ENCODE results near the gene TRDN.
"Not testable (repeated sequence)": the region's sequence is repeated elsewhere in the genome, so short reads cannot be mapped to it uniquely, and the experiment has no call there.

Gene TRDN

DNA sequence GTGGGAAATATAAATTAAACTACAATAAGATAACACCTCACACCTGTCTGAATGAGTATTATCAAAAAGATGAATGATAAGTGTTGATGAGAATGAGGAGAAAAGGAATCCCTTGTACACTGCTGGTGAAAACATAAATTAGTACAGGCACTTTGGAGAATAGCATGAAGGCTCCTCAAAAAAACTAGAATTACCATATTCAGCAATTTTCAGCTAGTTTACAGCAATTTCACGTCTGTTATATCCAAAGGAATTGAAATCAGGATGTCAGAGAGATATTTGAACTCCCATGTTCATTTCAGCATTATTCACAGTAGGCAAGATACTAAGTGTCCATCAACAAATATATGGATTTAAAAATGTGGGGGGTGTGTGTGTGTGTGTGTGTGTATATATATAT, 348.1 kb downstream of the TRDN start:
- DNase-seq (ENCODE audit: low read depth): no peak

DNA sequence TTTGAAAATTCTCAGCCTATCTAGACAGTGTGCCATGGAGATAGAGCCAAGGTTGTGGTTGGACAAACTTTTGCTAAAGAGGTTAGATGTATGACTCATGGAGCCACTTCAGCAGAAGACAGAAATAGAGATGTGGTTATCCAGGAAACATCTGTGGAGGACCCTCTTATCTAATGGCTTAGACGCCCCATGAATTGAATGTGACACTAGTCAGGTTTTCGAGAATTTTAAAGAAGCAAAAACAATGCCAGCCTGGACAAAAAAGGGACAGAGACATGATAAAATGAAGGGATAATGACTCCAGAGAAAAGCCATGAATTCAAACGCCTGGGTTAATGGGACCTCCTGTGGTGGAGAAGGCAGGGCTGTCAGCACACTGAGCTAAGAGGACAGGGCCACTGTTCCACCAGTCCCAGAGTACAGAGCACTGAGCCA, 360.2 kb downstream of the TRDN start:
- DNase-seq (ENCODE audit: low read depth): no peak

DNA sequence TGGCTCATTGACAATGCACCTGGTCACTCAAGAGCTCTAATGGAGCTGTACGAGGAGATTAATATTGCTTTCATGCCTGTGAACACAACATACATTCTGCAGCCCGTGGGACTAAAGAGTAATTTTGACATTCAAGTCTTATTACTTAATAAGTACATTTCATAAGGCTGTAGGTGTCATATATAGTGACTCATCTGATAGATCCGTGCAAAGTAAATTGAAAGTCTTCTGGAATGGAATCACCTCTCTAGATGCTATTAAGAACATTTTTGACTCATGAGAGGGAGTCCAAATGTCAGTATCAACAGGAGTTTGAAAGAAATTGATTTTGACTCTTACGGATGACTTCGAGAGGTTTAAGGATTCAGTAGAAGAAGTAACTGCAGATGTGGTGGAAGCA, 372.8 kb downstream of the TRDN start:
- DNase-seq (ENCODE audit: low read depth): no peak

DNA sequence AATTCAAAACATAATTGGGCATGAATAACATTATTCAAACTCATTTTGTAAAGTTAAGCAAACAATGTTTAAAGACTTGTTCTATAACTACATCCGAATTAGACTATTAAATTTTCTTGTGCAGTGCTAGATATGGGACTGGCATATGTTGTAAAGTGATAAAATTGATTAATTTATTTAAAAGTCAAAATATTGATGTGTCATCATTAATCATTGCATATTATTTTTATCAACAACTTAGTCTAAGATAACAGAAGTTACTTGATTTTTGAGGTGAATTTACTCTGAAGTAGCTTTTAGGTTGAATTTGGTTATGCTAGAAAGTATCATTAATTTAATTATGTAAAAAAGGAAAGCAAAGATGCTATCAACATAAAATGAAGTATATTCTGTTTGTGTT, 396.1 kb downstream of the TRDN start:
- DNase-seq (ENCODE audit: low read depth): no peak

DNA sequence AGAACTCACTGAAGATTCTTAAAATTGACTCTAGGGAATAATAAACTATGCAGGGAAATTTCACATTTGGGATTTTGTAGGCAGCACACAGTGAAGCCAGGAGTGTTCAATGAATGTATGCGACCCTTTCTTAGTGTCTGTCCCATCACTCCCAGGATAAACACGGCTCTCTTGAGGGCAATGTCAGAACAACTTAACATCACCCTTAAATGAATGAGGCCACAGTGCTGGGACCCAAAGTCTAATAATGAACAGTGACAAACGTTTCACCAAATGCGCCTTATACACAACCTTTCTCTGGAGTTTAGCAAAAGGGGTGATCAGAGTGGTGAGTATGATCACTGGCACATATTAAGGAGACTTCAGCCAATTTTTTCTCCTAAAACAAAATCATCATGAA, 403.4 kb downstream of the TRDN start:
- DNase-seq (ENCODE audit: low read depth): no peak

DNA sequence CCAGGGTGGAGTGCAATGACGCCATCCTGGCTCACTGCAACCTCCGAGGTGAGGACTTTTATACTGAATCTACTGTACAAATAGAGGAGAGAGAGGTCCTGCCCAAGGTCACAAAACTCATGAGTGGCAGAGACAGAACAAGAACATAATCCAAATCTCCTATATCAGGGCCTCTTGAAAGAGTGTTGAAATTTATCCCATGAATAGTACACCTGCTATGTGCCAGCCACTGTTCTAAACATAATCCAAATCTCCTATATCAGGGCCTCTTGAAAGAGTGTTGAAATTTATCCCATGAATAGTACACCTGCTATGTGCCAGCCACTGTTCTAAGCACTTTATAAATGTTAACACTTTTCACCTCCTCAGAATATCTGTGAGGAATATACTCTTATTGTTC, 409.0 kb downstream of the TRDN start:
- not testable (repeated sequence) for DNase-seq (ENCODE audit: low read depth)

DNA sequence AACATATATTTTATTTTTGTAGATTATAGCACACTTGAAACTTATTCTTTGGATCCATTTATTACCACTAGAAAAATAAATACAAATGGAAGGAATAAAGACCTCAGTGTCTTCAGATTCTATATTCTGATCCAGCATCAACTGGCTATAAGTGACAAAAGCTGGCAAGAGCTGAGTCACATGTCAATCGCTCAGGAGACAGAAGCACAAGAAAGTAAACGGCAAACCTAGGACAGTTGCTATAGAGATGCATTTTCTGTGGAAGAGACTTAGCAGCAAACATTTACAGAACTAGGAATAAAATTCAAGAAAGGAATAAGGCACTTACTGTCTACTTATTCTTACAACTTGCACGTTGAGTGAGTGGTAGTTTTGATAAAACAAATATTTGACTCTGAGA, 410.4 kb downstream of the TRDN start:
- no peak for DNase-seq (ENCODE audit: low read depth)

DNA sequence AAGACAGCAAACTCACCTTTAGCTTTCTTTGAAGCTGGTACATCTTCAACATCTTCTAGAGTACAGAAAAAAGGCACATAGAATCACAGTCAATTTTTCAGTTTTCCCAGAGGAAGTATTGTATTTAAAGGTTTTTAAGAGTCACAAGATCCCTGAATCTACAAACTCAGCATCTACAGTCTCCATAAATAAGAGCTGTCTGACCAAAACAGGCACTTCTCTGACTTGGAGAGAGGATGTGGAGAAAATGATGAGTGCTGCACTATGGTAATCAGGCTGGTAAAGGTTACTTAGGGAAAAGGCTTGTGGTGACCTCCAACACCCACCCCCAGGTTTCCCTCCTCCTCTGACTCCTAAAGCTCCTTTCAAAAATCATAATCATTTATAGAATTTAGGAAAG, 412.7 kb downstream of the TRDN start:
- no peak for DNase-seq (ENCODE audit: low read depth)

DNA sequence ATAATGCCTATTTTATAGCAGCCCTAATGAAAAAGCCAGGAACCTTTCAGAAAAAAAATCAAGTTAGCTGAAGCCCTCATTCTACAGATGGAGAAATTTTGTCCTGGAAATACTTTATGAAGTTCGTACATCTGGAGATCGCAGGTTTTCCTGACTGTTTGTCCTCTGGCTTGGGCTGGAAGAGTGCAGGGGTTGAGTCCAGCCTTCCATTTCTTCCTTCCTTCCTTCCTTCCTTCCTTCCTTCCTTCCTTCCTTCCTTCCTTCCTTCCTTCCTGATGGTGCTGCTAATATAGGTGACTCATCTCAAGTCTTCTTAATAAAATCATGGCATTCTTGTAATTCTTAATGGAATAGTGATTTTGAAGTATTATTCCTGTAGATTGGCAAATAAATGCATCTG, 413.3 kb downstream of the TRDN start:
- DNase-seq (ENCODE audit: low read depth): no peak

DNA sequence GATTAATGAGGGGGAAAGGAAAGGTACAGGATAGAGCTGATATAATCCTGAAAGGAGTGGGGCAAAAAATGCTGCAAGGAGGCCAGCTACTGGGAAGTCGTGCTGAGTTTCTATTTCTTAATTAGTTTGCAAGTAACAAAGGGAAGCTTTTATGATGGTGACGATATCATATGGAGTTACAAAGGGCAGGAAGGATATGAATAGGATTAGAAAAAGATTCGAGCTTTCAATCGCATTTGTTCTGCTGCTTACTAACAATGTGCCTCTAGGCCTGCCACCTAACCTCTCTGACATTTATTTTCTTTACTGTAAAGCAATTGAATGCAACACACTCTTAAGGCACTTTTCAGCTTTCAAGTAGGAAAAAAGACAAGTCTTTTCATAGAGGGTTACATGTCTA, 421.5 kb downstream of the TRDN start:
- DNase-seq (ENCODE audit: low read depth): no peak

DNA sequence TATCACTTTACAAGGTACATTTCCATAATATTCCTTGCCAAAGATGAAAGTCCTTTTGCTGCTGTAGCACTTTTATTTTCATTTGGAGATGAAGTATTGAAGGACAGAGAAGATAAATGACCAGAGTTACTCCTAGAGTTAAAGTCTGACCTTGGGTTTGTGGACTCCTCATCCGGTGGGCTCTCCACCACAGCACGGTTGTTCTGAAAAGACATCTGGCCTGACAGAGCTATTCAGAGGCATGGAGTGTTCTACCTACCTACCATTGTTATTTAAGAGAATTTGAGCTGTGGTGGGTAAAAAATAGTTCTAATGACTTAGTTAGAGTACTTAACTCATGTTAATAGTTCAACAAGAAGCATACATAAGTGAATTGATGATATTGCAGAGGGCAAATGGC, 422.3 kb downstream of the TRDN start:
- DNase-seq (ENCODE audit: low read depth): no peak

DNA sequence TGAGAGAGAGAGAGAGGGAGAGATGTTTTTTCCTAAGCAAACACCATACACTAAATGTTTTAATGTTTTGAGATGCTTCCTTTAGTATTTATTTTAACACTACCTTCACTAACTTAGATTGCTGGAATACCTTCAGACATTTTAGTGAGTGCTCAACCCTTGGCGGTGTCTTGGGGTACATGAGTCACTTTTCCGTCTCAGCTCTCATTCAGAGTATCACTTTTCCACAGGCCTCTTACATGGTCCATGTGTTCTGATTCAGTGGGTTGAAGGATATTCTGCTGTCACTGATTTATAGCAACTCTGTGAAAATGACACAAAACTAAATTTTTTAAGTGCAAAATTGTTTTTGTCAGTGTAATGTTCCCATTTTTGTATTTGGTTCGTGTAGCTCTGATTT, 422.8 kb downstream of the TRDN start:
- no peak for DNase-seq (ENCODE audit: low read depth)

DNA sequence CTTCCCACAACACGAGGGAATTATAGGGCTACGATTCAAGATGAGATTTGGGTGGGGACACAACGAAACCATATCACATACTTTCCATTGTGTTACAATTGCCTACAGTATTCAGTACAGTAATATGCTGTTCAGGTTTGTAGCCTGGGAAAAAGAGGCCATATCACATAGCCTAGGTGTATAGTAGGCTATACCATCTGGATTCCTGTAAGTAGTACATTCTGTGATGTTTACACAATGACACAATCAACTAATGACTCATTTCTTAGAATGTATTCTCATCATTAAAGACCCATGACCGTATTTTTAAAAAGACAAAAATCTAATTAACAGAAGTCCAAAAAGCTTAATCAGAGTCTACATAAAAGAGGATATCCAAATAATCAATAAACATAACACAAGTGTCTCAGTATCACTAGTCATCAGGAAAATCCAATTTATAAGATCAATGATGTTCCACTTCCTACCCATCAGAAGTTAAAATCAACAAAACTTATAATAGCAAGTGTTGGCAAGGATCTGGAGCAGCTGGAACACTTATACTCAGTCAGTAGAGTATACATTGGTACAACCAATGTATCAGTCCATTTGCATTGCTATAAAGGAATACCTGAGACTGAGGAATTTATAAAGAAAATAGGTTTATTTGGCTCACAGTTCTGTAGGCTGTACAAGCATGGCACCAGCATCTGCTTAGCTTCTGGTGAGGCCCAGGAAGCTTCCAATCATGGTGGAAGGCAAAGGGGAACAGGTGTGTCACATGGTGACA, 424.8 kb downstream of the TRDN start:
- DNase-seq (ENCODE audit: low read depth): no peak

DNA sequence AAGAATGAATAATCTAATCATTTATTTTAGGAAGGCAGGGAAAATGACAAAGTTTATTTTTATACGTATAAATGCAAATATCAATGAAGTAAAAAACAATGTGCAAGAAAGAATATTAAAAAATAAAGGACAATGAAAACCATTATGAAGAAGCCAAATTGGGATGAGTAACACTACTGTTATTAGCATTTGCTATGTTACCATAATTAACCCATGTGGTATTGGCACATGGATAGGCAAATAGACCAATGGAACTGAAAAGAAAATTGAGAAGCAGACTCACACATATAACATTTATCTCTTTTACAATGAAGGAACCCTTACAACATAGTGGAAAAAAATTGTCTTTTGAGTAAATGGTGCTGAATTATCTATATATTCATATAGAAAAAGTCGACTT, 426.1 kb downstream of the TRDN start:
- DNase-seq (ENCODE audit: low read depth): no peak

DNA sequence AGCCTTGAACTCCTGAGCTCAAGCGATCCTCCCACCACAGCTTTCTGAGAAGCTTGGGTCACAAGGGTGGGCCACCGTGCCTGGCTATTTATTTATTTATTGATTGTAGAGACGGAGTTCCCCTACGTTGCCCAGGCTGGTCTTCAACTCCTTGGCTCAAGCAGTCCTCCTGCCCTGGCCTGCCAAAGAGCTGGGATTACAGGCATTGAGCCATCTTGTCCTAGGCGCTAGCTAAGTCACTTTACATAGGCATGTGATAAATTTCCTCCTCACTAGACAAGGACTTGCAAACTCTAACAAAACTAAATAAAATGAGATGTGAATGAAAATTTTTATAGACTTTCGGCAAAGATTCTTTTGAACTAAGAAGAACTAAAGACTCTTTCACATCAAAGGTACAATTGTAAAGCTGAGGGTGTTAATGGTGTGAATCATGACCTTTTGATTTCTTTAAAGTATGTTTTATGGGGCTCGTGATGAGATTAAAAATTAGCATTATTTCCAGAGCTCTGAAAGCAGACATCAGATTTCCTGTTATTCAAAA, 428.7 kb downstream of the TRDN start:
- DNase-seq (ENCODE audit: low read depth): no peak

DNA sequence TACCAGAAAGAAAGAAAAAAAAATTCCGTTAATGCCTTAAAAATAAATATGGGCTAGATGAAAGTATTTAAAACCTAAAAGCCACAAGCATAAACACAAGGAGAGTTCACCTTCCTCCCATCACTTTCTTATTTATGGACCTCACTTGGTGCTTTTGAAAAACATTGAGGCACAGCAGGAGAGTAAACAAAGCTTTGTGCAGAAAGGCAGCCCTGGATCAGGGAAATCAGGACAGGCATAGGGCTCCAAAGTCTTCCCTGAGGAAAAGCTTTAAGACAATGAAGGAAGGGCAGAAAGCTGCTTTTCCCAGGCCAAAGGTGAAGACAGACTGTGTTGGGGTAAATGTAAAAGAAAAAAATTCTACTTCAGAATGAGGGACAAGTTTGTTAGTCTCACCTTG, 432.8 kb downstream of the TRDN start:
- DNase-seq (ENCODE audit: low read depth): no peak

DNA sequence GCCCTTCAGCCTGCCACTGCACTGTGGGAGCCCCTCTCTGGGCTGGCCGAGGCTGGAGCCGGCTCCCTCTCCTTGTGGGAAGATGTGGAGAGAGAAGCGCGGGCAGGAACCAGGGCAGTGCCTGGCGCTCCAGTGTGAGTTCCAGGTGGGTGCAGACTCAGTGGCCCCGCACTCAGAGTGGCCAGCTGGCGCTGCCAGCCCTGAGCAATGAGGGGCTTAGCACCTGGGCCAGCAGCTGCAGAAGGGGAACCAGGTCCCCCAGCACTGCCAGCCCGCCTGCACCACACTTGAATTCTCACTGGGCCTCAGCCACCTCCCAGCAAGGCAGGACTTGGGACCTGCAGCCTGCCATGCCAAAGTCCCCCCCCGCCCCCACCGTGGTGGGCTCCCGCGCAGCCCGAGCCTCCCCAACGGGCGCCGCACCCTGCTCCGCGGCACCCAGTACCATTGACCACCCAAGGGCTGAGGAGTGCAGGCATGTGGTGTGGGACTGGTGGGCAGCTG, 434.8 kb downstream of the TRDN start:
- no peak for DNase-seq (ENCODE audit: low read depth)

DNA sequence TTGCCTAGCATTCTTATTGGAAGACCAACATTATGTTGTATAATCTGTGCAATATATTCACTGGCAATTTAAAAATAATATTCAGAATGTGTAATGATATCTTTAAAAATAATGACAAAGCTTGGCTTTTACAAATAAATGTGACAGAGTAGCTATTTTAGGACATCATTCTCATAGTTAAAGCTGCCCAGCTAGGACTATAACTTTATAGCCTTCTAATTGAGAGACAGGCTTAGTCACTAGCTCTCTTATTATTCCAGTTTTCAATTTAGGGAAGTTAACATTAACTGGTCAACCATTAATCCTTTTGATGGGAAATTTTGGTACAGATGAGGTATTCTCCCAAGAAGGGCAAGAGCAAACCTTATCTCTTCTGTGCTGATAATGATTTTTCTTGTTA, 443.5 kb downstream of the TRDN start:
- DNase-seq (ENCODE audit: low read depth): no peak

DNA sequence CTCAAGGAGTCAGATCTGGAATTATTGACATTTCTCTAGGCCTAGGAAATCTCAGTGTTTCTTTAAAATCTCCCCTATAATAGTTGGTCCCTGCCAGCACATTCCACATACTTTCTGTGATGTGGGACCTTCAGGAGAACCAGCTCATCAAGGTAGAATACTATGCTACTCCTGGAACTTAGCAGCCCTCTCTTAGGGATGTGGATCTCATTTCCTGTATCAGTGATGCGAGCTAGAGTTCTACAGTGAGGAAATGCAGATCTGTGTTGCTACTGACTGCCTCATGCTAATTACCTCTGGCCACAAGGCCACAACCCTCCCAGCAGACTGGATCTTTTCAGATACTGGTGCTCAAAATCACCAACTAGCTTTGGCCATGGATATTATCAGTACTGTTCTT, 446.9 kb downstream of the TRDN start:
- DNase-seq (ENCODE audit: low read depth): no peak

DNA sequence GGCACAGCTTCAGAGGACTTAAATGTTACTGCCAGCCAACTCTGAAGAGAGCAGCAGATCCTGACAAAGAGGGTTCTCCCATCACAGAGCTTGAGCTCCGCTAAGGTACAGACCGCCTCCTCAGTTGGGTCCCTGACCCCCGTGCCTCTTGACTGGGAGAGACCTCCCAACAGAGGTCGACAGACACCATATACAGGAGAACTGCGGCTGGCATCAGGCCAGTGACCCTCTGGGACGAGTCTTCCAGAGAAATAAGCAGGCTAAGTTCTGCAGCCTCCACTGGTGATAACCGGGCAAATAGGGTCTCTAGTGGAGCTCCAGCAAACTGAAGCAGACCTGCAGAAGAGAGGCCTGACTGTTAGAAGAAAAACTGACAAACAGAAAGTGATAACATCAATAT, 453.8 kb downstream of the TRDN start:
- DNase-seq (ENCODE audit: low read depth): no peak

DNA sequence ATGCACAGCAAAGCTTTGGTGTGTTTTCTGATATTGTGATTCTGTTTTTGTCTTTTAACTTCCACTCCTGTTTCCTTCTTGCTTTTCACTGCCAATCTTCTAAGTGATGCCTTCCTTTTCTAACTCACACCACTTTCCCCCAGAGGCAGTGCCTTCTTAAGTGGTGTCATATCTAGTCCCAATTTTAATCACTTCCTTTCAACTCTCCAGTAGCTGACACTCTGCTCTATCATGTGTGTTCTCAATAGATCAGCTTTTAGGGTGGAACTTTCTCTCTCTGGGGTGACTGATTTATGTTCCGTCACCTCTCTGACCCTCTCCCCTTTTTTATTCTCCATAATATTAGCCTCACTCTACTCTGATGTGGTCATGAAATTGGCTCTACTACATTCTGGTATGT, 460.0 kb downstream of the TRDN start:
- no peak for DNase-seq (ENCODE audit: low read depth)

DNA sequence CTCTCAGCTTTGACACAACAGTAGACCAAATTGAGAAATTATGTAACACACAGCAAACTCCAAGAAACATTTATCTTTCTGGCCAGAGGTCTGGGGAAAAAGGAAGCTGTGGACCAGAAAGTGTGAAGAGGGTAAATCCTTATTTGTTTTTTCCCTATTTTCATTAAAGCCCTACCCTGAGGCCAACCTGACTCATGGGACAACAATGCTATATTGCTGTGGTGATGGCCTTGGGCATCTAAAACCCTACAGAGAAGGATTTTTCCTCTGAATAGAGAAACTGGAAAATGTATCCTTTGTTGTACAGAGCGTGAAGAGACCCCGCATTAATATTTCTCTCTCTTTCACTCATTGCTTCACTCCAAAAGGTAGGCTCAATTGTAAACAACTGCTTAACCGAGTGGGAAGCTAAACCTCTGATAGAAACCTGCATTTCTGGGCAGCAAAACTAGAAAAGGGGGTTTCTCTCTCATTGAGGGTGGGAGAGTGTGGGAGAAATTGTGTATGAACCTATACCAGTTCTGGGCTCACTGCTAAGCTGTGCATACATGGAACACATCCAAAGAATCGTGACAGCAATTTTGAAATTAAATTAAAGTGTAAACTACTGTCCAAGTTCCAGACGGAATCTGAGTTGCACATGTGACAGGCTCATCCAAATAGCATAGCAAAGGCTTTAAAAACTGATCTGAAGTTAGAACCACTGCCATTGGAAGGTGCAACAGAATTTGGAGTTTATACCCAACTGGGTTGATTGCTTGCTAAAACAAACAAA, 465.2 kb downstream of the TRDN start:
- no peak for DNase-seq (ENCODE audit: low read depth)

DNA sequence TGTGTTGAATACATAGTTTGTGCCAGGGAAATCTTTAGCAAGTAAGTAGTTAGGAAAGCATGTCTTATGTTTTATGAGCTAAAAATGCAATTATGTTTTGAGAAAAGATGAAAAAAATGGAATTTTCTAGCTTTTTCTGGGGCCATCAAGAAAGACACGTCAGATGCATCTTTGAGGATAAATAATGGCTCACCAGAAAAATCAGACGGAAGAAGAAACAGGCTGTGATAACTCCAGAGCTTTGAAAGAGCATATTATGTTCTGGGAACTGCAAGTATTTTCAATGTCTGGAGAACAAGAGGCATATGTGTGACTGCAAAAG, 467.0 kb downstream of the TRDN start:
- no peak for DNase-seq (ENCODE audit: low read depth)
